Cardiac muscle cell (in vitro differentiated cells and primary cell): Measurements from ENCODE around the gene PACSIN2. TPM values are rescaled to one million over a fixed set of nuclear protein-coding genes. Genes with fewer than 3 reads are reported as not detected.

Source experiments
- DNase-seq, 2 donors: peaks; one replicate each; pipeline versions ENCODE4 v3.0.0 to v3.0.0-alpha.2; 2010 to 2017; ENCODE audit warnings: low read depth in 1 of 2, low spot score in 1 of 2
- H3K27ac ChIP-seq: fragments of 200-600 bp; sonication (generic); 2 replicates; pipeline ENCODE4 v1.5.1; 2016
- H3K27me3 ChIP-seq: fragments of 200-600 bp; sonication (generic); 2 replicates; pipeline ENCODE4 v1.6.0; 2016; ENCODE audit warnings: control low read depth
- H3K36me3 ChIP-seq: fragments of 200-600 bp; sonication (generic); 2 replicates; pipeline ENCODE4 v1.5.1; 2016; ENCODE audit warnings: control low read depth
- H3K4me1 ChIP-seq: fragments of 200-600 bp; sonication (generic); 2 replicates; pipeline ENCODE4 v1.8.1; 2017; ENCODE audit warnings: low read depth, mild to moderate bottlenecking, mixed run types
- H3K4me3 ChIP-seq: fragments of 200-600 bp; sonication (generic); 2 replicates; pipeline ENCODE4 v1.5.1; 2016; ENCODE audit warnings: mild to moderate bottlenecking
- H3K9me3 ChIP-seq: fragments of 200-600 bp; sonication (generic); 2 replicates; pipeline ENCODE4 v1.5.1; 2017; ENCODE audit warnings: low read depth, mild to moderate bottlenecking, control low read depth
- CTCF ChIP-seq: IDR thresholded peaks from 2 replicates; pipeline ENCODE4 v1.5.1; 2012; ENCODE audit warnings: low read depth, mild to moderate bottlenecking, low read length
- polyA plus RNA-seq: library from polyadenylated mRNA; unstranded; fragments of >200 nt; fragmentation: Nextera tagmentation; extraction: Ambion mirVana; gene quantifications from 2 replicates; pipeline ENCODE4 v1.2.1, GENCODE V29; 2016
- total RNA-seq: library from RNA; depleted of rRNA; stranded (reverse); fragments of >200 nt; gene quantifications from 2 replicates; pipeline ENCODE4 v1.2.3, GENCODE V29; 2016

The PACSIN2 gene, protein sequence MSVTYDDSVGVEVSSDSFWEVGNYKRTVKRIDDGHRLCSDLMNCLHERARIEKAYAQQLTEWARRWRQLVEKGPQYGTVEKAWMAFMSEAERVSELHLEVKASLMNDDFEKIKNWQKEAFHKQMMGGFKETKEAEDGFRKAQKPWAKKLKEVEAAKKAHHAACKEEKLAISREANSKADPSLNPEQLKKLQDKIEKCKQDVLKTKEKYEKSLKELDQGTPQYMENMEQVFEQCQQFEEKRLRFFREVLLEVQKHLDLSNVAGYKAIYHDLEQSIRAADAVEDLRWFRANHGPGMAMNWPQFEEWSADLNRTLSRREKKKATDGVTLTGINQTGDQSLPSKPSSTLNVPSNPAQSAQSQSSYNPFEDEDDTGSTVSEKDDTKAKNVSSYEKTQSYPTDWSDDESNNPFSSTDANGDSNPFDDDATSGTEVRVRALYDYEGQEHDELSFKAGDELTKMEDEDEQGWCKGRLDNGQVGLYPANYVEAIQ
- total RNA-seq (54.1 and 70.5 TPM in 2 replicates), polyA plus RNA-seq (67.7 and 85.5 TPM in 2 replicates)

DNA sequence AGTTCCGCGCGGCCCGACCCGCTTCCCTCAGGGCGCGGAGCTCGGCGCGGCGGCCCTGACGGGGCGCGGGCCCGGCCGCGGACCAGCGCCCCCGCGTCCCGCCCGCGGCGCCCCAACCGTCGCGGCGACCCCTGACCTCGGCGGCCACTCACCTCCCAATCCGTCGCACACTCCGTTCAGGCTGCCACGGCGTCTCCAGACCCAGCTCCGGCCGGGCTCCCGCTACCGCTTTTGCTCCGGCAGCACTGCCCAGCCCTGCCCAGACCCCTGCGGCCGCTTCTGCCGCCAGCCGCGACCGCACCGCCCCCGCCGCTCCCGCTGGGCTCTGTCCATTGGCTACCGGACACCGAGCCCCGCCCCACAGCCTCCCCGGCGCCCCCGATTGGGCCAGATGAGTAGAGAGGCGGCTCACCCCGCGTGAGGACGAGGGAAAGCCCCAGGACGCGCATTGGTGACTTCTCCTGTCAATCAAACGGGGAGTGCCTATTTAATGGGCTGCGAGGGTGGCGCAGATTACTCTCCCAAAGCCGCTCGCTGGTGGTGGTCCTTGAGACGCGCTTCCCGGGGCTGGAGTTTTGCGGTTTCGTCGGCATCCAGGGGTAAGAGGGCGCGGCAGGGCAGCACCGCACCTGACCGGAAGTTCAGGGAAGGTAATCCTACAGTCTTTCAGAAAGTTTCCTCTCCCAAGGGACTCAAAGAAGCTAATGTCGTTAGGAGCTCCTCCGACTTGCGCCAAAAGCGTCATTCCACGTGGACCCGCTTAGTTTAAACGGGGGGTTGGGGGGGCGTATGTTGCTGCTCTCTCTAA, at the start of gene PACSIN2:
Gene PACSIN2, minus strand, starts transcription at position 281 of the 808 bp plus-strand sequence. CDS start 103,069 bp downstream, outside the sequence.
- peak within 1 kb of the TSS; percentile 70 for H3K27ac ChIP-seq

GRCh38 chr22:43060183-43060582, 45.2 kb upstream of the PACSIN2 start:
- no peaks in the 10 kb centered on the region for H3K4me1 ChIP-seq
- H3K36me3 ChIP-seq, result peaks cover 12% of the 10 kb centered on the region
- peak; percentile 67 for TF ChIP-seq CTCF
- no peak overlapping the region for H3K27ac ChIP-seq
- no peak overlapping the region for H3K4me3 ChIP-seq
- H3K9me3 ChIP-seq, result no peaks in the 10 kb centered on the region
- H3K27me3 ChIP-seq, result no peaks in the 10 kb centered on the region
- DNase-seq, result peak; percentile 26 to 46

More for the DNA sequence above, at the start of gene PACSIN2:
- Histone ChIP-seq H3K27me3 (no peaks in the 10 kb centered on the region), H3K4me1 (peaks cover 5% of the 10 kb centered on the region), H3K9me3 (no peaks in the 10 kb centered on the region), H3K36me3 (no peaks in the 10 kb centered on the region), H3K4me3 (peak within 1 kb of the TSS; percentile 73)
- no peak for TF ChIP-seq CTCF
- DNase-seq, result peak; percentile 99

DNA sequence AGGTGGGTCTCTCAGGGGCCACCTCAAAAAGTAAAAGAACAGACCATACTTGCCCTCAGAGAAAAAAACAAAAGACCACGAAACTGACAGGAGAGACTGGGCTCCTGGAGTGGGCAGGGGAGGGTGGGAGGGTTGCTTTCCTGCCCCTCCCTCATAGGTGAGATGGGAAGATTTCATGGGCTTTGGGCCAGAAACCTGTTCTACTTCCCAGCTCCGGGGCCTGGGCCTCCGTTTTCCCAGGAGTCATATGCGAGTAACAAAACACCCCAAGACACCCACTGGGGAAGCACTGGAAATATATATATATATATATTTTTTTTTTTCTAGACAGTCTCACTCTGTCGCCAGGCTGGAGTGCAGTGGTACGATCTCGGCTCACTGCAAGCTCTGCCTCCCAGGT, 42.7 kb upstream of the PACSIN2 start:
- TF ChIP-seq CTCF, result no peak
- no peaks in the 10 kb centered on the region for H3K27me3 ChIP-seq
- no peak overlapping the region for H3K27ac ChIP-seq
- no peaks in the 10 kb centered on the region for H3K9me3 ChIP-seq
- peaks cover 2% of the 10 kb centered on the region for H3K36me3 ChIP-seq
- no peak overlapping the region for H3K4me3 ChIP-seq
- DNase-seq, result no peak
- no peaks in the 10 kb centered on the region for H3K4me1 ChIP-seq

- no peaks in the 10 kb centered on the region for H3K4me1 ChIP-seq
- H3K4me3 ChIP-seq, result no peak overlapping the region
- peaks cover 3% of the 10 kb centered on the region for H3K36me3 ChIP-seq
- no peak for DNase-seq
- peak; percentile 17 for TF ChIP-seq CTCF
- H3K27me3 ChIP-seq, result no peaks in the 10 kb centered on the region
- no peaks in the 10 kb centered on the region for H3K9me3 ChIP-seq
- H3K27ac ChIP-seq, result no peak overlapping the region
These were observed 38.2 kb upstream of the PACSIN2 start for GRCh38 chr22:43053176-43053575.

DNA sequence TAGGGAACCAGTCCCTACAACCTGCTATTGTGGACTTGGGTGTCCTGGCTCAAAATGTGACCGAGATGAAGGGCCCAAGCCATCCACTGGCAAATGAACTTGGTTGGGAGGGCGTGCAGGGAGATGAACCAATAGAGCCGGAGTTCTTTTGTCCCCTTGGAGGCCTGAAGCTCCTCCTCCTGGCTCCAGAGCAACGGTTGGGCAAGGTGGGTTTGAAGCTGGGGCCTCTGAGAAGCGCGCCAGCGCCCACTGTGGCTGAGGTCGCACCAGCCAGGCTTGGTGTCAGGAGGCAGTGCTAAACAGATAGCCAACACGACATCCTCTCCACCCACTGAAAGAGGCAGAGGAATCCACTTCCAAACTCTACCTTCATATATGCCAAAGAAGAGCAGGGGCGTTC, 36.0 kb upstream of the PACSIN2 start:
- no peak overlapping the region for H3K27ac ChIP-seq
- H3K4me3 ChIP-seq, result no peak overlapping the region
- H3K27me3 ChIP-seq, result no peaks in the 10 kb centered on the region
- H3K9me3 ChIP-seq, result no peaks in the 10 kb centered on the region
- H3K4me1 ChIP-seq, result no peaks in the 10 kb centered on the region
- DNase-seq, result no peak
- peaks cover 3% of the 10 kb centered on the region for H3K36me3 ChIP-seq
- TF ChIP-seq CTCF, result no peak
